ENCODE data around the gene DGKE.

DGKE gene

GRCh38 chr17:56892333-56892732, 58.4 kb downstream of the DGKE start:
- no peak for DNase-seq

DNA sequence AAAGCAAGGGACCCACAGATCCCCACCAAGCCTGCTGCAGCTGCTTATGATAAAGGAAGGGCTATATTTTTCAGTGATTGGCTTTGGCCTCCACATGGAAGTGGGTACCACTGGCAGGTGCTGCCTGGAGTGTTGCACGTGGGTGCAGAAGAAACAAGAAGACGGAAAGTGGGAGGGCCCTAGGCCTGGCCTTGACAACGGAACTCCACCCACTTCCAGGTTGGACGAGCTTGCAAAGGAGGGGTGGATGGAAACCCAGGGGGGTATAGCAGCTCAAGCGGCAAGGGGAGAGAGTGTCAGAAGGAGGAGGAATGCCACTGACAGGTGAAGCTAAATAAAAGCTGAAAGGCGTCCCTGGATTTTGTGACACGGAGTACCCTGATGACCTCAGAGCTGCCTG, 59.6 kb downstream of the DGKE start:
- no peak for DNase-seq

DNA sequence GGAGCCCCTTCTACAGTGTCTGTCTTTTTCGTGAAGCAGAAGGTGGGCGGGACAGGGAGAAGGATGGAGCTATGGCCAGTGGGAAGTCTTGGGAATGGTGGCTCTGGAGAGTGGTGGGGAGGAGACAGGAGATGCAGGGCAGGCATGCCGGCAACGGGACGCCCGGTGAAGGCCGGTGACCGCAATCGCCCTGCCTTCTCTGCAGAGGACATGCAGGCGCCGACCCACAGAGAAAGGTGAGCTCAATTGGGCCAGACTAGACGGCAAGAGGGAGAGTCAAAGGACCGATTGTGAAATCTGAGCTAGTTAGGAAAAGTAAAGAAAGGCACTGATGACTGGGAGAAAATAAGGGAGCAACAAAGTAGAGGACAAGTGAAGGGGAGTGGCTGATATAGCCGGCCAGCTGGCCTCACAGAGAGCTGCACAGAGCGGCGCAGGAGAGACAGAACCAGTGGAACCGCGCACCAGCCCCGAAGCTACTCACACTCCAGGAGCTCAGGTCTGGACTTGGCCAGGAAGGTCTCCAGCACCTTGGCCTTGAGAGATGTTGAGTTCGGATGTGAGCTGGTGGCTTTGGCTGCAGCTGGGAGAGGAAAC, 61.0 kb downstream of the DGKE start:
- no peak for DNase-seq

DNA sequence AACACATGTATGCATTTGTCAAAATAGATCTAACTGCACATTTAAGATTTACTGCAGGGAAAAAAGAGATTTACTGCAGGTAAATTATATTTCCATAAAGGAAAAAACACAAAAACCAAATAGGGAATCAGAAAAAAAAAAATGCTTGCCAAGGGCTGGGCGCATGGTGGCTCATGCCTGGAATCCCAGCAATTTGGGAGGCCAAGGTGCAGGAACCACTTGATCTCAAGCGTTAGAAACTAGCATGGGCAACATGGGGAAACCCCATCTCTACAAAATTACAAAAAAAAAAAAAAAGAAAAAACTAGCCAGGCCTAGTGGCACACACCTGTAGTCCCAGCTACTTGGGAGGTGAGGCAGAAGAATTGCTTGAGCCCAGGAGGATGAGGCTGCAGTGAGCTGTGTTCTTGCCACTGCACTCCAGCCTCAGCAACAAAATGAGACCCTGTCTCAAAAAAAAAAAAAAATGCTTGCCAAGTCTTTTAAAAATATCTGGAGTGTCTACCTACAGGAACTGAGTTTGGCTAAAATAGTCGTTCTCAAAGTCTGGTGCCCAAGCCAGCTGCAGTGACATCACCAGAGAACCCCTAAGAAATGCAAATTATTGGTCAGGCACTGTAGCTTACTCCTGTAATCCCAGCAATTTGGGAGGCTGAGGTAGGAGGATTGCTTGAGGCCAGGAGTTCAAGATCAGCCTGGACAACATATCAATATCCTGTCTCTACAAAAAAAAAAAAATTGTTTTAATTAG, 62.4 kb downstream of the DGKE start:
- no peak for DNase-seq

- DNase-seq: no peak
Observed at GRCh38 chr17:56896968-56897359, 63.0 kb downstream of the DGKE start.

- DNase-seq: no peak
Observed at GRCh38 chr17:56897646-56898424, 63.9 kb downstream of the DGKE start.

- no peak for DNase-seq
Observed at GRCh38 chr17:56898874-56899273, 64.9 kb downstream of the DGKE start.

DNA sequence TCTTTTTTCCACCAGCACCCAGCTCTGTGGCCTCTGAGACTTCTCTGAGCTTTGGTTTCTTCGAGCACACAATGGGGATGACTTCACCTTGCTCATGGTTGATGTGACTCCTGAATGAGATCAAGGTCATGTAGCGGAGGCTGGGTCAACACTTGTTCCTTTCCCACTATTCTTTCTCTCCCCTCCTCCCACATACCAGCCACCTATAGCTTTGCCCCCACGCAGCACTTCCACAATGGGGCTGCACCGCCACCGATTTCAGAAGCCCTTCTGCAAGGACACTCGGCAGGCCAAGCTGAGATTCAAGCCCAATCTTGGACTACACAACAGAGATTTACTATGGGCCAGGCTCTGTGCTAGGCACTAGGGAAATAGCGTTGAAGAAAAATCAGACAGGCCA, 65.5 kb downstream of the DGKE start:
- DNase-seq: no peak

DNA sequence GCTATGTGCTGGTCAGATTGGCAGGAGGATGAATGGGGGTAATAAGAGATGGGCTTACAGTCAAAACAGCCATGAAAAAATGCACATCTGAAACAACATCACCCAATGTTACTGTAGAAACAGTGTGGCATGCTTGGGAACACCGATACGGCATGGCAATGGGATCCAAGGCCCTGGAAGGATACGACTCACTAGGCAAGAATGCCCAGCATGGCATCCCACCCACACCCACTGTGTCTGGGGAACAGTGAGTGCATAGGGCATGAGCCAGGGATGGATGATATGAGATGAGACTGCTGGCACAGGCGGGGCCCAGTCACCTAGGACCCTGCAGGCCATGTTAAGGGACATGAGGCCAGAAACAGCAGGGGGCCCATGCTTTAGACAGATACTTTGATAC, 68.4 kb downstream of the DGKE start:
- DNase-seq: no peak

GRCh38 chr17:56903560-56903959, 69.6 kb downstream of the DGKE start:
- DNase-seq: no peak

DNA sequence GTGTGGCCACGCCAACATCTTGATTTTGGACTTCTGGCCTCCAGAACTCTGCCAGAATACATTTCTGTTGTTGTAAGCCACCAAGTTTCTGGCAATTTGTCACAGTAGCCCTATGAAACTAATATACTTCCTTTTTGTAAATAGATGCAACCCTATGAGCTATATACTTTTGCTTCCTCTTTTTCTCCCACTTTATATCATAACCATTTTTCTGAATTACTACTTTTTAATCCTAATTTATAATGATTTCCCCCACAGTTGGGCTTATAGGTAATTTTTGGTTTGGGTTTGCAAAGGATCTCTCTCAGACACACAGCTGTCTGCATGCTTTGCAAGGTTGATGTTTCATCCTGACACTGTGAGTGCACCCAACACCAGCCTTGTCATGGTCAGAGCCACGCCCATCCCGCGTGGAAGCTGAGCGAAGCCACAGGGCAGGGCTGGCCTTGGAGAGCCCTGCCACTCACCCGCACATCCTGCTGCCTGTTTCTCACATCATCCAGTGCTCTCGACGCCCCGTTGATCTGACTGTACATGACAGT, 74.1 kb downstream of the DGKE start:
- DNase-seq: no peak

DNA sequence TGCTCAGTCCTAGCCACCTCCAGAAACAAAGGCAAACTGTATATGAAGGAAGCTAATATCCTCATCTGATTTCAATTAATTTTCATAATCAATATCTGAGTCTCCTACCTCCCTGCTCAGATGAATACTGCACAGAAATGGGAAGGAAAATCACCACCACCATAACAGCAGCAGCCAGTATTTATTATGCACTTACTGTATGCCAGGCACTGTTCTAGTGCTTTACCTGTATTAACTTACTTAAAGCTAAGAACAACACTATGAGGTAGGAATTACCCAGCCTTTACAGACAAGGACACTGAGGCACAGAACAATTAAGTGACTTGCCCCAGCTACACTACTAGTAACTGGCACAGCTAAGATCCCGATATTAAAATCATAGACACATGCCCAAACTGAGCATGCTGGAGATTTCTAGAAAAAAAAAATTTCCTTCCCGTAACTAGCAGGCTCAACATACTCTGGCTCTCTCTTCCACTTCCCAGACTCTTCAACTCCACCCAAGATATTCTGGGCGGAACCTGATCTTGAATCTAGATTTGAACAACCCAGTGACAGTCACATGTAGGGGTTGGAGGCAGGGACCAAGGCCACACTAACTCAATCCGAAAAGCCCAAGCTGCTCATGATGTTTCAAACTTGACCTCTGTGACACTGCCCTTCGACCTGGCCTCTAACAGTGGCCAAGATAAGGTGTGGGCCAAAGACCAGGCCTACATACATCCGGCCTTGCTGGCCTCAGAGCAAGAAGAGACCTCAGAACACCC, 76.0 kb downstream of the DGKE start:
- DNase-seq: no peak

- DNase-seq: no peak
Observed at GRCh38 chr17:56910509-56911235, 76.7 kb downstream of the DGKE start.

DNA sequence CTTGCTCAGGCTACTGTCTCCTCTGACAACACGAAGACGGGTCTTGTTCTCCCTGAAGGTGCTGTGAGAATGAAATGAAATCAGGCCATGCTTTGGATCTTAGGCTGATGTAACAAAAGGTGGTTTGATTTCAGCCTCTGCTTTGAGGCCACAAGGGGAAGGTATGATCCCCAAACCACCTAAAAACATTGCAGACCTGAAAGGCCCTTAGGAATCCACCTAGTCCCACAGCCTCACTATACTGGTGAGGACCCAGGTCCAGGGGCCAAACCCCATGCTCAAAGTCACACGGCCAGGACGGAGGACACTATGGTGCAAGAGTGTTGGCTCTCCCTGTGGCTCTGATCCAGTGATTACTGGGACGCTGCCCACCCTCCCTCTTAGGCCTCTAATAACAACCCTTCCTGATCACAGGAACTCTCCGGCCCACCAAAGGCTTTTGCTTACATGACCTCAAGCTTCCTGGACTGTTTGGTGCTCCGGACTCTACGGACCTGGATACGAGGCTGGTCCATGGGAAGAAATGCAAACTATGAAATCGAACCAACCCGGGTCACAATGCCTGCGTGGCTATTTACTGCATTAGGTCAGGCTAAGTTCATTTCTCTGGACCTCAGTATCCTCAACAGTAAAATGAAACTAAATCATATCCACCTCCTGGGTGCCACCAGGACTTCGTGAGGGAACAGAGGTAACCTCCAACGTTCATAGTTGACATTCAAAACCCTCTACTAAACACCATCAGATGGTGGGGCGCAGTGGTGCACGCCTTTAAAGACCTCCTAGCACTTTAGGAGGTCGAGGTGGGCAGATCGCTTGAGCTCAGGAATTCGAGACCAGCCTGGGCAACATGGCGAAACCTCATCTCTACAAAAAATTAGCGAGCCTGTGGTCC, 78.4 kb downstream of the DGKE start:
- no peak for DNase-seq

- no peak for DNase-seq
Observed at GRCh38 chr17:56913000-56913311, 79.0 kb downstream of the DGKE start.

GRCh38 chr17:56913353-56913866, 79.5 kb downstream of the DGKE start:
- DNase-seq: no peak

DNA sequence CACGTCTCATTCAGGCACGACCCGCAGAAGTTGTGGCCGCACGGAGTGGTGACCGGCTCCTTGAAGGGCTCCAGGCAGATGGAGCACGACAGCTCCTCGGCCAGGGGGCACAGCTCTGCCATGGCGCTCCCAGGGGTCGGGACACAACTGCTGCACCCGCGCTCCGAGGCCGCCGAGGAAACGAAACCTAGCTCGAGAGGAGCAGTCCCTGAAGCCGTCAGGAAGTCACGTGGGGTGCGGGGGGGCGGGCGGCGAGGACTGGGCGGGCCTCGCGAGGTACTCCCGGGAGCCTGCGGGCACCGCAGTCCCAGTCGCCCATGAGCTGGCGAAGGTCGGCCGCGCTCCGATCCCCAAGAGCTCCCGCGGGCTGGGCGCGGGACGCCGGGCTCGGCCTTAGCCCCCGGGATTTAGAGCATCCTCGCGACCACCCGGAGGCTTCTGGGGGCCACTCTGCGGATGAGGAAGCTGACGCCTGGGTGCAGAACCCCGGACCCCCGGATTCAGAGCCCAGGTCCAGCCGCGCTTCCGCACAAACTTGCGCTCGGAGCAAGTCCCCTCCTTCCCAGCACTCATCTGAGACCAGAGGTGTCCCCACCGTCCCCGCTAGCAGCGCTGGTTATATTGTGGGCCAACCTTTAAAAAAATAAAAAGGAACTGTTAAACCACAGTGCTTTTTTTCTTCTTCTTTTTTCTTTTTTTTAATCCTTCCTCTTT, 80.1 kb downstream of the DGKE start, which contains the start of gene TRIM25:
Gene TRIM25 (minus strand): TSS at position 183 of the 714 bp plus-strand sequence. CDS start 61 bp downstream, at position 122.
- DNase-seq: peak; percentile 92

DNA sequence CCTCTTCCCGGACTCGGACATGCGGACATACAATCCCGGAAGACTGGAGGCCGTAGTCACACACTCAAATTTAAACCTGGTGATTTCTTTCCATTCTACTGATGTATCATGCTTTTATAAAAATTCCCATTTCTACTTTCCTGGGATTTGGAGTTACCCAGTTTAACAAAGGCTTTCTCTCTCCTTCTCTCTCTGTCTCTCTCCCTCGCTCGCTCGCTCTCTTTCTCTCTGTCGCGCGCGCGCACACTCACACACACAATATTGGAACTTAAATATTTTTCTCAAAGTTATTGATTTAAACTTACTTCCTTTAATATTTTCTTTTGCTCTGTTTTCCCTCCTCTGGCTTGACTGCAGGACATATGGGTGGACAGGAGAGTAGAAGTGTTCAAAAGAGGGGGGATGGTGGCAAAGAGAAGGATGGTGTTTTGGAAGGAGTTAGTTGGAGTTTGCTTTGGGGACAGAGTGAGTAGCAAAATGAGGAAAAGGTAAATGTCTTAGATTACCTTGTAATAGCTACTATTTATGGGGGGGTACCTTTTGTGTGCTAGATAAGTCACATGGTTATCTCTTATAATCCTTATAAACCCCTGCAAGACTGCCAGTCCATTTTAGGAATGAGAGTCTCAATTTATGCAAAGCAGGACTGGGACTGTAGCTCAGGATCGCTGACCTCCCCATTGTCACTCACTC, 80.8 kb downstream of the DGKE start:
- no peak for DNase-seq

GRCh38 chr17:56917559-56918296, 83.8 kb downstream of the DGKE start:
- no peak for DNase-seq

Measured in cortex of kidney (tissue), 1 donor.